Pons (tissue), 1 donor: Measurements from ENCODE around the gene TRIM8.
"Not testable (repeated sequence)": the region's sequence is repeated elsewhere in the genome, so short reads cannot be mapped to it uniquely, and the experiment has no call there.

ENCODE experiments used
- DNase-seq: peaks from one replicate; pipeline ENCODE4 v3.0.0-alpha.2; 2016; ENCODE audit warnings: low spot score

TRIM8 gene

DNA sequence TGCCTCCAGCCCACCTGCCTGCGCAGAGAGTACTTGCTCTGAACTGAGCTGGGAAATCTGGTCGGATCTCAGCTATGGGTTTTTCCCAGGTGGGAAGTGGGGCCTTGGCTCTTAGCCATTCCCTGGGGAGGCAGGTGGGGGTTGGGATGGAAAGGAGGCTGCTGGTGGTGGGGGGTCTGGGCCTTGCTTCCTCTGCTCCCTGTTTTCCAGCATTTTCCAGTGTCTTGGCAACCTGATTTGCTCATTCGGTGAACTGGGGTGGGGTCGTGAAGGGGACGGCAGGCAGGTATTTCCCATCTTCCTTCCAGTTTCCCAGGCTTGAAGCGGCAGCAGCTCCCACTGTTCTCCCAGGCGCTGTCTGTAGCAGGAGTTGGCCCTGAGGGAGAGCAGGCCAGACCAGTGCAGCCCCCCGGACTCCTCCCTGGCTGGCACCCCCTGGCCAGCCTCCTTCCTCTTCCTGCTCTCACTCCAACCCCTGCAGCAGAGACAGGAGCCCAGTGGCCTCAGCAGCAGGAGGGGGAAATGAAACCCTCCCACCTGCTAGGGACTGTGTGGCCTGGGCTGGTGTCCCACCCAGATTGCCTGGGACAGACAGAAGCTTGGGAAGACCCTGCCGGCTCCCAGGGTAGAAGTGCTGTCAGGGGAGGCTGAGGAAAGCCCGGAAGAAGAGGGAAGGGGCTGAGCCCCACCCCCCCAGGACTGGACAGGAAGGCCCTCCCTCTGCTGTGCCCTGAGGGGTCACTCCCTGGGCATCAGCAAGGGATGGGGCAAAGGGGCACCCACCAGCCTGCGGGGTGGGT is 6.6 kb downstream of the TRIM8 start:
- no peak for DNase-seq

DNA sequence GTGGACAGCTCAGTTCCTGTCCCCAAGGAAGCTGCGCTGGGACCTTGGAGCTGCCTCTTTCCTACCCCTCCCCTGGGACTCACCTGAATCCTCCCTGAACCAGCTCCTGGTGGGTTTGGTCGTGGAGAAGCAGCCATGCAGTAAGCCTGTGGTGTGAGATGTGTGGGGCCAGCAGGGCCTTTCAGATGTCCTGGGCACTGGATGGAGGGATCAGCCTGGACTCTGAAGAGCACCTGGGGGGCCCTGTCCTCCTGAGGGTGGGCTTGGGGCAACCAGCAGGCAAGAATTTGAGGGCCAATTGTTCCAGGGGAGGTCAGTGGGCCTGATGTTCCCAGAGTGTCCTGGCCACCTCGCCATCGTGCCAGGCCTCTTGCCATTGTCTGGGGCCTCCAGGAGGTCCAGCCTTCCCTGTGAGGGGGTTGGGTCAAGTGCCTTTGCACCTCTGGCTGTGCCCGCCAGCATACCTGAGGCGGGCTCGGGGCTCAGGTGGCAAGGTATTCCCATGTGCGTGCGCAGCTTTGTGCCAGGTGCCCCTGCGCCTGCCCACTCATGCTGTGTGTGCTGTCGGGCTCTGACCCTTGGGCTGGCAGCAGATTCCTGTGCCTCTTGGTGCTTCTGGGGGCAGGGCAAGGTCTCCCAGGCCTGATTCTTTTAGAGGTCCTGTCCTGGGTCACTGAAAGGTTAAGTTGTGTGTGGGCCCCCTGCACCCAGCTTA is 7.3 kb downstream of the TRIM8 start:
- no peak for DNase-seq

DNA sequence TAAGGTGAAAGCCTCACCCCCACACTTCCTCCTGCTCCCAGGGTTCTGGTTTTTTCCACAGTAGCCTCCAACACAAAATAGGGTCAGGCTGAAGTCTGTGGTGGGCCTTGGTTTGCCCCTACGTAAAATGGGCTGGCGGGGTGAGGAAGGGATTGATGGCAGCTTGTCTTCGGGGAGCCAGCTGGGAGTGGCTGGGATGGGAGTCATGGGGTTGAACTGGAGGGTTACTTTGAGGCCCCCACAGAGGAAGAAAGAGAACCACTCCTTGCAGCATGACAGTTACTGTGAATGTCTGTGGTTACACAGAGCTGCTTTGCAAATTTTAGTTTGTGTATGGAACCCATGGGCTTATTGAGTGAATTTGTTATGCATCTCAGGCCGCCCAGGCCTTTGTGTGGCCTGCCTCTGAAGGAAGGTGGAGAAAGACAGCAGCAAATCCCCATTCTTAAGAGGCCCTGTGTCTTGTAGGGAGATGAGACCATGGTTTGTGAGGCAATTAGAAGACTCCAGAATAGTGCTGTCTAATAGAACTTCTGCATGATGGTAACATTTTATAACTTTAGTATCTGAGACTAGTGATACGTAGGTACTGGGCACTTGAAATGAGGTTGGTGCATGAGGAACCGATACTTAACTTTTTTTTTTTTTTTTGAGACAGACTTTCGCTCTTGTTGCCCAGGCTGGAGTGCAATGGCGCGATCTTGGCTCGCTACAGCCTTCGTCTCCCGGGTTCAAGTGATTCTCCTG is 8.1 kb downstream of the TRIM8 start:
- DNase-seq = no peak

DNA sequence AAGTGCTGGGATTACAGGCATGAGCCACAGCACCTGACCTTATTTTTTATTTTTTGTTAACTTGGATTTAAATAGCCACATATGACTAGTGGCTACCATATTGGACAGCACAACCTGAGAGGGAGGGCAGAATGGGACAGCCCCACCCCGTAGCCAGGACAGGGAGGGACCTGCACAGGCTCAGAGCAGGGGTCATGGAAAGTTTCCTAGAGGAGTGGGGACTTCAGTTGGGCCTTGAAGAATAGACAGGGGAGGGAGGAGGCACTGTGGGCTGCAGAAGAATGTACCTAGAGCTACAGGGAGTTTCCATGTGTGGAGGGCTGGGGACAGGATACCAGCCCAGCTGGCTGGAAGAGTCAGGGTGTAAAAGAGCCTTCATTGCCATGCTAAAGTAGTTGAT is 8.8 kb downstream of the TRIM8 start:
- no peak for DNase-seq

DNA sequence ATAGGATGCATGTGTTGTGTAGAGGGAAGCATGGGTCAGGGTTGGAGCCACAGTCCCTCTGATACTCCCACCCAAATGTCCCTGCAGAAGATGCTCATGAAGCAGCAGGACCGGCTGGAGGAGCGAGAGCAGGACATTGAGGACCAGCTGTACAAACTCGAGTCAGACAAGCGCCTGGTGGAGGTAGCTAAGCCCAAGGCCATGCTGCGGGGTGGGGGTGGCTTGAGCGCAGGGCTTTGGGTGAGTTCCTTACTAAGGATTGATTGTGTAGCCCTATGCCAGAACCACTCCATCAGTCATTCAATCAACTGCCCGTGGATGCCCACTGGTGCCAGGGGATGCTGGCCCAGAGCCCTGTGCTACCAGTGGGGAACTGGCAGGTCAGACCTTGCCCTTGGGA is 10.3 kb downstream of the TRIM8 start:
- DNase-seq = no peak

DNA sequence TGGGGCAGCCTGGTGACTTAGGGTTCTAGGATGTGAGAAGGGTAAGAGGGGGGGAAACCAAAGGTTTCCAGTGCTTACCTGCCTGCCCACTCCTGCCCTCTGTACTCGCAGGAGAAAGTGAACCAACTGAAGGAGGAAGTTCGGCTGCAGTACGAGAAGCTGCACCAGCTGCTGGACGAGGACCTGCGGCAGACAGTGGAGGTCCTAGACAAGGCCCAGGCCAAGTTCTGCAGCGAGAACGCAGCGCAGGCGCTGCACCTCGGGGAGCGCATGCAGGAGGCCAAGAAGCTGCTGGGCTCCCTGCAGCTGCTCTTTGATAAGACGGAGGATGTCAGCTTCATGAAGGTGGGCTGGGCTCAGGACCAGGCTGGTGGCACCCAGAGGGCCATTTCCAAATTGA is 10.7 kb downstream of the TRIM8 start:
- no peak for DNase-seq

DNA sequence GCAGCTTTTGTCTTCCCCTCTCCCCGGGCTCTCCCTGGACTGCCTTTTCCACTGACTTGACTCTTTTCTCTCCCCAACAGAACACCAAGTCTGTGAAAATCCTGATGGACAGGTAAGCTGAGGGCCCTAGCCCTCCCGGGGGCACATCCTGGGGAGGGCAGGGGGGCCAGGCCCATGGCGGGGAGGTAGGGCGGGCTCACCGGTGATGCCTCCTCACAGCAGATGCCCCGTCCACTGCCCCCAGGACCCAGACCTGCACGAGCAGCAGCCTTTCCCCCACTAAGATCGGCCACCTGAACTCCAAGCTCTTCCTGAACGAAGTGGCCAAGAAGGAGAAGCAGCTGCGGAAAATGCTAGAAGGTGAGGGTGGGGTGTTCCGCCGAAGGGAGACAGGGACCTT is 11.7 kb downstream of the TRIM8 start:
- no peak for DNase-seq

DNA sequence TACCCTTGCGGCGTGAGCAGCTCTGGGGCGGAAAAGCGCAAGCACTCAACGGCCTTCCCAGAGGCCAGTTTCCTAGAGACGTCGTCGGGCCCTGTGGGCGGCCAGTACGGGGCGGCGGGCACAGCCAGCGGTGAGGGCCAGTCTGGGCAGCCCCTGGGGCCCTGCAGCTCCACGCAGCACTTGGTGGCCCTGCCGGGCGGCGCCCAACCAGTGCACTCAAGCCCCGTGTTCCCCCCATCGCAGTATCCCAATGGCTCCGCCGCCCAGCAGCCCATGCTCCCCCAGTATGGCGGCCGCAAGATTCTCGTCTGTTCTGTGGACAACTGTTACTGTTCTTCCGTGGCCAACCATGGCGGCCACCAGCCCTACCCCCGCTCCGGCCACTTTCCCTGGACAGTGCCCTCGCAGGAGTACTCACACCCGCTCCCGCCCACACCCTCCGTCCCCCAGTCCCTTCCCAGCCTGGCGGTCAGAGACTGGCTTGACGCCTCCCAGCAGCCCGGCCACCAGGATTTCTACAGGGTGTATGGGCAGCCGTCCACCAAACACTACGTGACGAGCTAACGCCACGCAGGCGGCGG is 12.6 kb downstream of the TRIM8 start:
- DNase-seq = no peak

DNA sequence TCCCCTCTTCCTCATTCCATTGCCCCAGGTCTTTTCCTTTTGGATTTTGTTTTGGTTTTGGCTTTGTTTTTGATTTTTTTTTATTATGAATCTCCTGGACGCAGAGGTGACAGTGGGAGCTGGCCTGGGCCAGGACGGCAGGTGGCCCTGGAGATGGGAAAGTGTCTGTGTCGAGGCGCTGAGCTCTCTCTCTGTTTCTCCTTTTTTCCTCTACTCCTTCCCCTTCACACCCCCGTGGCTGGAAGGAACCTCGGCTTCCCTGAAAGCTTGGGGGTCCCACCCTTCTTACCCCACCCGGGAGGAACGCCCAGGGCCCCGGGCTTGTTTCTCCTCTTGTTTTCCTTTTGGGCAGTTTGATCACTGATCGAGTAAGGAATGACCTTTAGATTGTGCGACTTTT is 13.2 kb downstream of the TRIM8 start:
- no peak for DNase-seq

DNA sequence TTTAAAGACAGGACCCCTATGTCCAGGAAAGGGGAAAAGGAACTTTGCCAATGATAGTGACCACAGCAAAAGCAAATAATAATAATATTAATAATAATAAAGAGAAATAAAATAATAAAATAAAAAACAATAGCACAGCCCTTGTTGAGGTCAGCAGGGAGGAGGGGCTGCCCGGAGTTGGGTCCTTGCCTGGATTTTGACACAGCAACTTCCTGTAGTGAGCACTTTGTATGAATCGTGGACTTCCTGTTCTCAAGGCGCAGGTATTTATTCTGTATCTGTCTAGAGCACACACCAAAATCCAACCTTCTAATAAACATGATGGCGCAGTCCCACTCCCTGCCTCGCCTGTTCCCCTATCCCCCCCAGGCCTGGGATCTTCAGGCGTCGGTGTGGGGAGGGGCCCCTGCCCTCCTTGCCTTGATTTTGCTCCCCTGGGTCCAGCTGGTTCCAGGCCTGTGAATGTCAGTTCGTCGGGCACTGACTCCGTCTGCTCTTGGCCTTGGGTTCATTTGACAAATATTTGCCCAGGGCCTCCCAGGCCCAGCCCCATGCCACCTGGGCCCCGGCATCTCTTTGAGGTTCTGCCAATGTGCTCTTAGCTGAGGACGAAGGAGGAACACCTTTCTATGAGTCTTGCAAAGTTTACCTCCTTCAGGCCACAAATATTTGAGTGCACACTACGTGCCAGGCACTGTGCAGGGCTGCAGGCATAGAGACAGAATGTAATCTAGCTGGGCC is 13.9 kb downstream of the TRIM8 start:
- no peak for DNase-seq

DNA sequence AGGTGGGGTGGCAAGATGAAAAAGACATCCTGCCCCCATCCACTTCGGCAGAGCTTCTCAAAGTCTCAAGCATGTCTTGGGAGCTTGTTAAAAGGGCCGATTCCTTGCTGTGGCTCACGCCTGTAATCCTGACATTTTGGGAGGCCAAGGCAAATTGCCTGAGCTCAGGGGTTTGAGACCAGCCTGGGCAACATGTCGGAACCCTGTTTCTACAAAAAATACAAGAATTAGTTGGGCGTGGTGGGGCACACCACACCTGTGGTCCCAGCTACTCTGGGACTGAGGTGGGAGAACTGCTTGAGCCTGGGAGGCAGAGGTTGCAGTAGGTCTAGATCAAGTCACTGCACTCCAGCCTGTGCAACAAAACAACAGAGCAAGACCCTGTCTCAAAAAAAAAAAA is 14.5 kb downstream of the TRIM8 start:
- DNase-seq = no peak

DNA sequence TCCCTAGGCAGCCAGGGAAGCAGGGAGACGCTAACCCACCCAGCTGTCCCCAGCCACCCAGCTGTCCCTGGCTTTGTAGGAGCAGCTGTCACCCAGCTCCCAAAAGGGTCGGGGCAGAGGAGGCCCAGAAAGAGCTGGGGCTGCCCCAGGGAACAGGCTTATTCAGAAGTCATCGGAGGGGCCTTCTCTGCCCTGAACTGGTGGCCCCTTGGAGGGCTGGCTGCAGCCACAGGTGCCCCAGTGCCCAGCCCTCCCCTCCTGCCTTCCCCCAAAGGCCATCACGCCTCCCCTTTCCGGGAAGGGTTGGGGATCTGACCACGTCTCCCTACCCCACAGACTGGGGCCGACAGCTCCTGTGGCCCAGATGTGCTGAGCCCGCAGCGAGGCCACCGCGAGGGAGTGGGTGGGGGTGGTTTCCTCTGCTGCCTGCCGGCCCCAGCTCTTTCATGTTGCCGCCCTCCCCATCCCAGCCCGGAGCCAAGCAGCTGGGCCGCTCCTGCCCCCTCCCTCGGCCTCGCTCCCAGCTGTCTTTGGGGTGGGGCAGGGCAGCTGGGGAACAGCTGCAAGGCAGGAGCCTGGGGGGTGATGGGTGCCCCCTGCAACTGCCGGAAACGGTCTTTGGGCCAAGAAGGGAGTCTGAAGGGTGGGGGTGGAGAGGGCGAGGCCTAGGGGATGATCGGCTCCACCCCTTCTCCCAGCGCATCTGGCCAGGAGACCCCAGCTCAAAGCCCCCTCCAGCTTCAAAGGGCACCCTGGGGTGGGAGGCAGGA is 16.8 kb downstream of the TRIM8 start:
- DNase-seq = no peak

DNA sequence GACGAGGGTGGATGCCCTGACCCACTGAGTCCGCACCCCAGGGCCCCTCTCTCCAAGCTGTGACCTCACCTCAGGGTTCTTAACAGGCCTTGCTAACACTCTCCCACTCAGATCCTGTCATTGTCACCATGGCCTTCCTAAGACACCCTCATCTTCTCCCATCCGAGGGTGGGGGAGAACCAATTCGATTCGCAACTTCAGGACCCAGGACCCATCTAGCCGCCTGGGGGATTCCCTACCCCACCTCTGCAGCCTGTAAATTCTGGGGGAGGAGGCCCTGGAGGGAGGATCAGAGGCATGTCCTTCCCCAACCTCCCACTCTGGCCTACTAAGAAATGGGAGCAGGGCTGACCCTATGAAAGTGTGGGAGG is 17.4 kb downstream of the TRIM8 start:
- no peak for DNase-seq

DNA sequence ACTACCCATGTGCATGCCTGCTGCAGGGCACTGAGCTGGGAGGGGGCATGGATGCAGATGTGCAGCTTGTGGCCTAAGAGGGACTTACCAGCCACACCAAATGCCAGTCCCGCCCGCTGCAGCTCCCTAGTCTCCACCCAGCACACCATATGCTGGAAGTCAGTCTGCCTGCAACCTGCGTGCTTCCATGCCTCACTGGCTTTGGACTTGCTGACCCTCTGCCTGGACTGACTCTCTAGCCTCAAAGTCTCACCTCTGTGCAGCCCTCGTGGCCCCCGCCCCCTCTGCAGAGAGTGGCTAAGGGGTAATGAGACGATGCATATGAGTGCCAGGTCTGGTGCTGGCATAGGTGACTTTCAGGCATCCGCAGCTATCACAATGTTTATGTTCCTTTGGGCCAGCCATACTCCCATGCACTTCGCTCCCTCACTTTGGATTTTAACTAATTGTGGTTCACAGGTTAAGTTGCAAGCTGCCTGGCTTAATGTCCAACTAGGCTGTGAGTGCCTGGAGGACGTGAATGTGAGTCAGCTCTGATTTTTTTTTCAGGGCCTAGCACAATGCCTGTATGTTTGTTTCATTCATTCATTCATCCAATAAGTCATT is 21.7 kb downstream of the TRIM8 start:
- no peak for DNase-seq

DNA sequence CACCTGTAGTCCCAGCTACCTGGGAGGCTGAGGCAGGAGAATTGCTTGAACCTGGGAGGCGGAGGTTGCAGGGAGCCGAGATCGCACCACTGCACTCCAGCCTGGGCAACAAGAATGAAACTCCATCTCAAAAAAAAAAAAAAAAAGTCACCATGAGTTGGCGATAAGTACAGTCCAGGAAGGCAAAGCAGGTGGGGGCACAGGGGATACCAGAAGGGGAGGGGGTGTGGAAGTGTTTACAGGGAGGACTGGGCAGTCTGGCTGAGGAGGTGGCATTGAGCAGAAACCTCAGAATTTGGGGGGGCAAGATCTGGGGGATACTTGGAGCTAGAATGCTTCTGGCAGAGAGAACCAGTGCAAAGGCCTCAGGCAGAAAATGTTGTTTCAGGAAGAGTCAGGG is 23.1 kb downstream of the TRIM8 start:
- DNase-seq = not testable (repeated sequence)

DNA sequence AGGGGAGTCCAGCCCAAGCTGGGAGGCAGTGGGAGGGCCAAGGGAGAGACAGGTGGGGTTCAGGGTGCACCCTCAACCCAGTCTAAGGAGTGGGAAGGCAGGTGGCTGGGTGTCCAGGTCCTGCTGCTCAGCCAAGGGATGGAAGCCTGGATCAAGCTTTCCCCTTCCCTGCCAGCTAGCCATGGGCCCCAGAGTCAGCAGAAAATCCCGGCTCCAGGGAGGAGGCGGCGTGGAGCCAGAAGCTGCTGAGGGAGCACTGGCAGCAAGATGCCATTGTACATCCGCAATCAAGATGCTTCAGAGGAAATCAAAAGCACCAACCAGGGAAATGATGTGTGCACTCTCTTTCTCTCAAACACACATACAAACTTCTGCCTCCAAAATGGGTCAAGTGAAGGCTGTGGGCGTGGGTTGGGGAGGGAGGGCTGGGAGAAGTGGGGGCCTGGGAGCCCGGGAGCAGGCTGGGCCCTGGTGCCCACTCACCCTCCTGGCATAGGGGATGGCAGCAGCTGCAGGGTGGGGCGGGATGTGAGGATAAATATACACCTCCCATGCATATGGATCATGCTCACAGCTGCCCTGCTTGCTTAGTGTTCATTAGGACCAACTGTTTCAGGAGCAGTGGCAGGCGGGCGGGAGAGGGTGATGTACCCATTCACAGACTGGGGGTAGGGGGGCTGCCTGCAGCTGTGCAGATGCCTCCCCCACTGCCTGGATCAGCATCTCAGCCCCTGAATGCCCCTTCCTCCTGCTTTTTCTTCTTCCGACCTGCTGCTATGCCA is 24.2 kb downstream of the TRIM8 start:
- no peak for DNase-seq

DNA sequence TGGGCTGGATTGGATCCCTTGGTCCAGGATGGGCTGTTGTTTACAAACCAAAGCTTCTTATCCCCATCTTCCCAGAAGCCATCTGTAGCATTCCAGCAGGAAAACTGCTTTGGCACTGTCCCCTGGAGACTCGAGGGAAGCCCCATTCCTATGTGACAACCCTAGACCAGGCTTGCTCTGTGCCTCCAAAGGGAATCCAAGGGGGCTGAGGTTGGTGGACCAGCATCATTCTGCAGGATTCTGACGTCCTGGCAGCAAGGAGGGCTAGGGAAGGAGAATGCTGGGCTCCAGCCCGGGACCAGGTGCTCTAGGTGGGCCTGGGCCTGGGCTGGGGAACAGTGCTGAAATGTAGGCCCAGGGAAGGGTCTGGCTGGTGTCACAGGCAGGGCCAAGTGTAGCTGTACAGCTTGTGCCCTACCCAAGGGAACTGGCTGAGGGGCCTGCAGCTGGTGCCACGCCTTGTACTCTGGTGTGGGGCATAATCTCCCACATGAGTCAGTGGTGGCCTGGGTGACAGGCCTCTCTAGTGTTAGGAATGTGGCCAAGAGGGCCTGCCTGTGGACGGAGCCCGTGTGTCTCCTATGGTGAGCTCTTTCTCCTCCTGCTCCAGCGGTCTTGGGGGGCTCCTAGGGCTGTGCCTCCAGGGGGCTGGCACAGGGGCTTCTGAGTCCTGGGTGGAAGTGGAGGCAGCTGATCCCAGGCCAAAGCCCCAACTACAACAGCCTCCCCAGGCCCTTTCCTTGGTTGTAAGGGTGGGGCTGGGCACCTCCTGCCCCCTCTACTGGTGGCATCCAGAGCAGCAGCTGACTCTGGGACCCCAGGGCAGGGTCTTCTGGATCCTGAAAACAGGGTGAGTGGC is 25.2 kb downstream of the TRIM8 start:
- no peak for DNase-seq

DNA sequence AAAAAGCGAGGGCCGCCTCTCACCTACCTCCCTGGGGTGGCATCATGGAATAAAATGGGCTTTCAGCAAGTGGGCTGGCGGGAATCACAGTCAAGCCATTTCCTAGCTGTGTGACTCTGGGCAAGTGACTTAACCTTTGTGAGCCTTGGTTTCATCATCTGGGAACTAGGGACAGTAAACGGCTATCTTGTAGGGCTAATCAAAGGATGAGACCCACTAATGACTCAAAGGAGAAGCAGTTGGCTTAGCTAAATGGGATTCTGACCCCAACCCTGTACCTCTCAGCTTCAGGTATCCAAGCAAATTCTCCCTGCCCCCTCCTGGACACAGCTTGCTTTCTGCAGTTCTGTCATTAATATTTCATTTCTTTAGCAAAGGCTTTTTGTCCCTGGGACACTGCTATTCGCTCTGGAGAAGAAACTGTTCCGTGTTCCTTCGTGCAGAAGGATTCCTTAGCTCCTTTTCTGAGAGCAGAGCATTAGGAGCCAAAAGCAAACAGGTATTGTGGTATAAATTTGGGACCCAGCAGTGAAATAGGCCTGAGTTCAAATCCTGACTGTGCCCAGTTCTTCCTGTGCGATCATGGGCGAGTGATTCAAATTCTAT is 25.9 kb downstream of the TRIM8 start:
- no peak for DNase-seq
